H1 (cell line): ENCODE results near the gene CACNG6. TPM values are rescaled to one million over a fixed set of nuclear protein-coding genes. Genes with fewer than 3 reads are reported as not detected.

ENCODE experiments used
- CTCF ChIA-PET: fragments of 300-600 bp; sonication (Branson Sonifier 250); formaldehyde crosslinking; loops from one replicate; lab custom pipeline; 2021; ENCODE audit not compliant: partially characterized antibody; lab: Charles Lee
- POLR2A ChIA-PET: fragments of 300-600 bp; sonication (Branson Sonifier 250); formaldehyde crosslinking; loops from one replicate; lab custom pipeline; 2021; ENCODE audit warnings: inconsistent platforms; ENCODE audit not compliant: partially characterized antibody; lab: Charles Lee
- DNase-seq, 2 experiments: peaks; one replicate each; pipeline versions ENCODE4 v3.0.0 to v3.0.0-alpha.2; 2010 to 2022; ENCODE audit warnings: low spot score in 2 of 2, low read depth in 1 of 2, mixed read lengths in 1 of 2
- FAIRE-seq: peaks from 2 replicates; lab custom pipeline; 2011; peaks lifted over from hg19 to GRCh38; lab: Jason Lieb, UNC
- H2AFZ ChIP-seq: 2 replicates; pipeline ENCODE4 v1.8.1; 2012; ENCODE audit warnings: low read length, inconsistent platforms
- H2AK5ac ChIP-seq: 2 replicates; pipeline ENCODE4 v1.6.1; 2013; ENCODE audit warnings: low read depth, low read length
- H2BK120ac ChIP-seq: replicated peaks from 2 replicates; pipeline ENCODE3; 2013; ENCODE audit warnings: low read depth, low read length, inconsistent platforms
- H2BK12ac ChIP-seq: 2 replicates; pipeline ENCODE4 v1.6.1; 2013; ENCODE audit warnings: low read depth, low read length
- H2BK15ac ChIP-seq: 2 replicates; pipeline ENCODE4 v1.6.1; 2013; ENCODE audit warnings: low read length
- H2BK20ac ChIP-seq: 2 replicates; pipeline ENCODE4 v1.6.1; 2013; ENCODE audit warnings: low read length
- H2BK5ac ChIP-seq: 2 replicates; pipeline ENCODE4 v1.6.1; 2013; ENCODE audit warnings: low read depth, low read length
- H3K14ac ChIP-seq: 2 replicates; pipeline ENCODE4 v1.6.1; 2013; ENCODE audit warnings: inconsistent platforms; ENCODE audit not compliant: insufficient read length
- H3K18ac ChIP-seq: 2 replicates; pipeline ENCODE4 v1.6.1; 2013; ENCODE audit warnings: low read length; ENCODE audit errors: extremely low read depth
- H3K23ac ChIP-seq: 2 replicates; pipeline ENCODE4 v1.6.1; 2013; ENCODE audit warnings: inconsistent platforms; ENCODE audit not compliant: insufficient read length
- H3K23me2 ChIP-seq: 2 replicates; pipeline ENCODE4 v1.6.1; 2013; ENCODE audit warnings: low read depth, low read length
- H3K27ac ChIP-seq: 2 replicates; pipeline ENCODE4 v1.6.1; 2011; ENCODE audit warnings: low read depth, low read length, inconsistent platforms
- H3K27me3 ChIP-seq, 4 experiments: replicated peaks in 1 of 4; 1 replicate in 1 of 4; 2 replicates in 3 of 4; pipeline versions ENCODE4 v1.6.1 to v1.8.1; 2011 to 2013; ENCODE audit warnings: low read length in 3 of 4, mild to moderate bottlenecking in 3 of 4, inconsistent platforms in 2 of 4, mixed read lengths in 2 of 4, moderate library complexity in 1 of 4; ENCODE audit not compliant: control insufficient read depth in 3 of 4, insufficient read depth in 3 of 4; ENCODE audit errors: extremely low read depth in 1 of 4
- H3K36me3 ChIP-seq, 4 experiments: 2 replicates each; pipeline versions ENCODE4 v1.6.1 to v1.8.1; 2011 to 2013; ENCODE audit warnings: mild to moderate bottlenecking in 4 of 4, low read length in 3 of 4, moderate library complexity in 2 of 4, control low read depth in 1 of 4, inconsistent platforms in 1 of 4; ENCODE audit not compliant: insufficient read depth in 4 of 4, control insufficient read depth in 2 of 4
- H3K4ac ChIP-seq: replicated peaks from 2 replicates; pipeline ENCODE3; 2013; ENCODE audit warnings: low read length, low read depth, mixed read lengths, inconsistent platforms; ENCODE audit not compliant: insufficient read length
- H3K4me1 ChIP-seq, 4 experiments: replicated peaks in 1 of 4; 1 replicate in 1 of 4; 2 replicates in 3 of 4; pipeline versions ENCODE4 v1.6.1 to v1.8.1; 2011 to 2013; ENCODE audit warnings: low read length in 3 of 4, inconsistent platforms in 2 of 4, mixed read lengths in 1 of 4; ENCODE audit not compliant: insufficient read depth in 4 of 4, control insufficient read depth in 3 of 4
- H3K4me2 ChIP-seq, 2 experiments: 2 replicates each; pipeline versions ENCODE4 v1.6.1 to v1.8.1; 2011 to 2013; ENCODE audit warnings: low read depth in 2 of 2, low read length in 2 of 2, control low read depth in 1 of 2, inconsistent platforms in 1 of 2, mild to moderate bottlenecking in 1 of 2; ENCODE audit not compliant: insufficient read depth in 1 of 2
- H3K4me3 ChIP-seq, 4 experiments: fragments of 200-600, 300-600 bp in 1 of 4; sonication (generic), shearing (Covaris generic), sonication (Bioruptor Twin) in 1 of 4; 2 replicates each; pipeline versions ENCODE4 v1.5.1 to v1.8.1; 2011 to 2016; ENCODE audit warnings: low read length in 4 of 4, low read depth in 3 of 4, control low read depth in 2 of 4, inconsistent platforms in 2 of 4, mild to moderate bottlenecking in 2 of 4, mixed read lengths in 1 of 4, moderate library complexity in 1 of 4; ENCODE audit not compliant: insufficient read depth in 2 of 4; ENCODE audit errors: extremely low read depth in 1 of 4
- H3K56ac ChIP-seq: replicated peaks from 2 replicates; pipeline ENCODE3; 2013; ENCODE audit warnings: low read depth, mild to moderate bottlenecking, mixed read lengths, low read length, inconsistent platforms; ENCODE audit not compliant: insufficient read length
- H3K79me1 ChIP-seq: 2 replicates; pipeline ENCODE4 v1.6.1; 2013; ENCODE audit warnings: low read depth, low read length, control low read depth
- H3K79me2 ChIP-seq, 2 experiments: 2 replicates each; pipeline versions ENCODE4 v1.6.1 to v1.8.1; 2012 to 2013; ENCODE audit warnings: low read length in 2 of 2, mild to moderate bottlenecking in 2 of 2, inconsistent platforms in 1 of 2; ENCODE audit not compliant: insufficient read depth in 2 of 2, control insufficient read depth in 1 of 2
- H3K9ac ChIP-seq, 4 experiments: replicated peaks in 1 of 4; 1 replicate in 1 of 4; 2 replicates in 3 of 4; pipeline versions ENCODE4 v1.6.1 to v1.8.1; 2011 to 2013; ENCODE audit warnings: low read depth in 3 of 4, low read length in 3 of 4, control low read depth in 2 of 4, mild to moderate bottlenecking in 2 of 4, moderate library complexity in 2 of 4, inconsistent platforms in 1 of 4; ENCODE audit errors: extremely low read depth in 1 of 4
- H3K9me3 ChIP-seq, 2 experiments: 2 replicates each; pipeline versions ENCODE4 v1.6.1 to v1.8.1; 2012 to 2013; ENCODE audit warnings: mild to moderate bottlenecking in 2 of 2, moderate library complexity in 2 of 2, control low read depth in 1 of 2, inconsistent platforms in 1 of 2, low read depth in 1 of 2, low read length in 1 of 2, mixed read lengths in 1 of 2; ENCODE audit not compliant: insufficient read depth in 2 of 2
- H4K20me1 ChIP-seq, 2 experiments: replicated peaks in 1 of 2; 2 replicates each; pipeline versions ENCODE3 to v1.8.1; 2011 to 2013; ENCODE audit warnings: inconsistent platforms in 2 of 2, low read length in 2 of 2, mild to moderate bottlenecking in 1 of 2; ENCODE audit not compliant: insufficient read depth in 2 of 2, control insufficient read depth in 1 of 2
- H4K5ac ChIP-seq: 2 replicates; pipeline ENCODE4 v1.6.1; 2013; ENCODE audit warnings: low read length, low read depth, mixed read lengths, inconsistent platforms; ENCODE audit not compliant: insufficient read length
- H4K8ac ChIP-seq: 2 replicates; pipeline ENCODE4 v1.8.0; 2013; ENCODE audit warnings: mild to moderate bottlenecking, moderate library complexity, low read length, inconsistent platforms; ENCODE audit not compliant: insufficient read depth; ENCODE audit errors: extremely low read depth
- H4K91ac ChIP-seq: replicated peaks from 2 replicates; pipeline ENCODE3; 2013; ENCODE audit warnings: low read length, mixed read lengths, inconsistent platforms; ENCODE audit not compliant: insufficient read length
- ATF3 ChIP-seq: IDR thresholded peaks from 2 replicates; pipeline ENCODE4 v1.6.1; 2011; ENCODE audit warnings: low read depth, mild to moderate bottlenecking, low read length; ENCODE audit not compliant: insufficient read depth
- CBX8 ChIP-seq: fragments of 300-800, 300-1000 bp; sonication (generic); IDR thresholded peaks from 2 replicates; pipeline ENCODE4 v1.7.1; 2016; ENCODE audit warnings: low read depth, low read length, borderline replicate concordance
- CEBPB ChIP-seq: IDR thresholded peaks from 2 replicates; pipeline ENCODE4 v1.6.1; 2012; ENCODE audit warnings: low read depth, low read length
- CTCF ChIP-seq, 3 experiments: IDR thresholded peaks; 1 replicate in 2 of 3; 2 replicates in 1 of 3; pipeline versions ENCODE4 v1.5.1 to v1.6.1; 2011; ENCODE audit warnings: low read length in 3 of 3, mild to moderate bottlenecking in 3 of 3, inconsistent platforms in 2 of 3, low read depth in 1 of 3, moderate library complexity in 1 of 3; ENCODE audit not compliant: insufficient read depth in 1 of 3; ENCODE audit errors: control extremely low read depth in 1 of 3
- EGR1 ChIP-seq: IDR thresholded peaks from 2 replicates; pipeline ENCODE4 v1.6.1; 2011; ENCODE audit warnings: low read depth, low read length, borderline replicate concordance
- RFX5 ChIP-seq: IDR thresholded peaks from 2 replicates; pipeline ENCODE4 v1.6.1; 2011; ENCODE audit warnings: low read depth, low read length, improper control_type of control experiment, borderline replicate concordance
- SAP30 ChIP-seq: fragments of 300-600 bp; sonication (generic); IDR thresholded peaks from 2 replicates; pipeline ENCODE4 v1.7.1; 2012; ENCODE audit warnings: low read length, moderate library complexity, mild to moderate bottlenecking, inconsistent platforms; ENCODE audit not compliant: insufficient read depth, insufficient replicate concordance
- SIX5 ChIP-seq: IDR thresholded peaks from 2 replicates; pipeline ENCODE4 v1.6.1; 2011; ENCODE audit warnings: mild to moderate bottlenecking, low read depth, low read length
- SP1 ChIP-seq: IDR thresholded peaks from 2 replicates; pipeline ENCODE4 v1.6.1; 2011; ENCODE audit warnings: low read depth, low read length
- TBP ChIP-seq: IDR thresholded peaks from 2 replicates; pipeline ENCODE4 v1.6.1; 2011; ENCODE audit warnings: low read depth, low read length, improper control_type of control experiment
- WGBS, 2 experiments: shearing (Covaris generic) in 1 of 2; methylation state at CpG; one replicate each; pipeline versions ENCODE4 v1.1.6 to v1.1.7; 2013 to 2015; ENCODE audit warnings: low lambda C conversion rate in 2 of 2, mixed read lengths in 2 of 2, inconsistent platforms in 1 of 2, low coverage in 1 of 2, missing lambda C conversion rate in 1 of 2; ENCODE audit not compliant: insufficient replicate concordance in 2 of 2, insufficient coverage in 1 of 2, insufficient read length in 1 of 2; ENCODE audit errors: extremely low coverage in 1 of 2, missing lambda C conversion rate in 1 of 2; 5-methylcytosine and 5-hydroxymethylcytosine counted together
- polyA plus RNA-seq, 7 experiments: library from polyadenylated mRNA; depleted of rRNA in 3 of 7; stranded (reverse) in 5 of 7; unstranded in 2 of 7; fragments of >200 nt in 5 of 7; fragments of 200-250 nt in 2 of 7; gene quantifications; 1 replicate in 5 of 7; 2 replicates in 1 of 7; 4 replicates in 1 of 7; pipeline versions ENCODE4 v1.2.1 to v1.2.3, GENCODE V29; 2011 to 2013; ENCODE audit warnings: missing spikeins in 2 of 7, mixed read lengths in 2 of 7
- total RNA-seq: library from RNA; stranded (reverse); fragmentation: NEBNext Ultra II Directional; extraction: Animal tissue kit (Norgen Biotek cat#: 25700); gene quantifications from 2 replicates; pipeline ENCODE4 v1.2.1, GENCODE V29; 2021

The CACNG6 gene
- total and polyA plus RNA-seq, 2 of the 8 experiments (the other 6 are each of a cell fraction or from before 2014, with no cell fraction given): 1.2 to 1.6 TPM

GRCh38 chr19:53951947-53952346 lies 39.5 kb upstream of the CACNG6 start:
- Histone ChIP-seq H3K4me1 (peaks cover 2 to 8% (median 5%) of the 10 kb centered on the region in 4 experiments; a peak in 4 of 7 replicates), H4K8ac (no peak overlapping the region; the same call in 1 of the 2 replicates), H3K23ac (no peak overlapping the region), H2BK120ac (no peak overlapping the region), H3K14ac (no peak overlapping the region), H3K18ac (no peak overlapping the region; the same call in 1 of the 2 replicates), H3K56ac (no peak overlapping the region), H2BK5ac (no peak overlapping the region), H3K27me3 (no peaks in the 10 kb centered on the region), H3K23me2 (no peaks in the 10 kb centered on the region), H3K27ac (no peak overlapping the region), H3K4me2 (no peak overlapping the region), H3K4me3 (no peak overlapping the region), H2BK15ac (peak overlapping the region; percentile 3; the same call in 1 of the 2 replicates), H3K79me2 (no peaks in the 10 kb centered on the region), H3K4ac (no peak overlapping the region), H3K79me1 (no peaks in the 10 kb centered on the region), H2BK12ac (peak overlapping the region; percentile 46; the same call in 1 of the 2 replicates), H3K9ac (no peak overlapping the region), H2BK20ac (peak overlapping the region; percentile 72; the same call in 1 of the 2 replicates), H4K91ac (no peak overlapping the region), H2AK5ac (peak overlapping the region; percentile 97; the same call in 1 of the 2 replicates), H2AFZ (no peak overlapping the region), H3K9me3 (no peaks in the 10 kb centered on the region), H3K36me3 (no peaks in the 10 kb centered on the region; a peak in 1 of 8 replicates), H4K20me1 (no peaks in the 10 kb centered on the region), H4K5ac (no peak overlapping the region)
- DNase-seq: no peak
- POLR2A ChIA-PET: interaction anchor here (0.9 to 2.5 kb wide), 10 partner anchors 9 to 83 kb away, joined by 3 to 14 read pairs (median 3); no protein-coding TSS in a partner anchor
- WGBS, 2 experiments: 92% methylated on average over 8 of the region's 9 CpGs; no CpG with 5 or more reads in 1 of the 2 experiments
- FAIRE-seq: no peak
- CTCF ChIA-PET: interaction anchor here (0.7 to 3.2 kb wide), 11 partner anchors 8 to 161 kb away, joined by 3 to 14 read pairs (median 4); no protein-coding TSS in a partner anchor
- no peak for TF ChIP-seq SIX5
- TF ChIP-seq ATF3: no peak
- no peak for TF ChIP-seq EGR1
- TF ChIP-seq CEBPB: no peak
- TF ChIP-seq TBP: no peak
- TF ChIP-seq SP1: no peak
- TF ChIP-seq SAP30: no peak
- TF ChIP-seq RFX5: no peak
- TF ChIP-seq CBX8: no peak
- no peak for TF ChIP-seq CTCF (IDR thresholded peaks at IDR 0.05; ENCODE audit: control extremely low read depth in 1 of 3, insufficient read depth in 1 of 3, low read depth in 1 of 3, low read length in 3 of 3)
